CD4-positive, alpha-beta T cell treated with Interleukin-4 for 4 hours (primary cell): ENCODE measurements around the gene DCP2.

Source experiments
- DNase-seq: peaks from one replicate; pipeline ENCODE4 v3.0.0-alpha.2; 2020

DCP2 gene

GRCh38 chr5:113022661-113023060 lies 46.1 kb downstream of the DCP2 start:
- DNase-seq: peak; percentile 80

GRCh38 chr5:113024076-113024697 lies 47.6 kb downstream of the DCP2 start:
- no peak for DNase-seq

- no peak for DNase-seq
Measured at GRCh38 chr5:113025596-113025995, 49.0 kb downstream of the DCP2 start.

- no peak for DNase-seq
Measured at GRCh38 chr5:113026211-113026610, 49.6 kb downstream of the DCP2 start.

- no peak for DNase-seq
Measured at GRCh38 chr5:113027015-113027414, 50.4 kb downstream of the DCP2 start.

GRCh38 chr5:113027431-113027830 lies 50.8 kb downstream of the DCP2 start:
- no peak for DNase-seq

GRCh38 chr5:113029614-113030013 lies 53.0 kb downstream of the DCP2 start:
- no peak for DNase-seq

- DNase-seq: no peak
Measured at GRCh38 chr5:113031104-113031503, 54.5 kb downstream of the DCP2 start.

- DNase-seq: no peak
Measured at GRCh38 chr5:113031557-113031956, 55.0 kb downstream of the DCP2 start.

- DNase-seq: no peak
Measured at GRCh38 chr5:113034182-113034773, 57.7 kb downstream of the DCP2 start.

GRCh38 chr5:113035096-113035495 lies 58.5 kb downstream of the DCP2 start:
- no peak for DNase-seq

- no peak for DNase-seq
Measured at GRCh38 chr5:113036321-113036720, 59.7 kb downstream of the DCP2 start.

- DNase-seq: no peak
Measured at GRCh38 chr5:113036826-113037225, 60.2 kb downstream of the DCP2 start.

GRCh38 chr5:113038136-113038535 lies 61.5 kb downstream of the DCP2 start:
- DNase-seq: no peak

GRCh38 chr5:113038714-113039113 lies 62.1 kb downstream of the DCP2 start:
- no peak for DNase-seq

- DNase-seq: no peak
Measured at GRCh38 chr5:113039229-113039933, 62.8 kb downstream of the DCP2 start.

GRCh38 chr5:113039934-113040285 lies 63.3 kb downstream of the DCP2 start:
- DNase-seq: no peak

- no peak for DNase-seq
Measured at GRCh38 chr5:113040672-113041260, 64.2 kb downstream of the DCP2 start.

GRCh38 chr5:113042491-113043243 lies 66.1 kb downstream of the DCP2 start:
- no peak for DNase-seq

- DNase-seq: no peak
Measured at GRCh38 chr5:113043491-113043931, 66.9 kb downstream of the DCP2 start.

- no peak for DNase-seq
Measured at GRCh38 chr5:113044776-113045465, 68.3 kb downstream of the DCP2 start.

GRCh38 chr5:113047234-113047633 lies 70.6 kb downstream of the DCP2 start:
- DNase-seq: no peak
